ENCODE results near the gene SCFD2.

Gene SCFD2

DNA sequence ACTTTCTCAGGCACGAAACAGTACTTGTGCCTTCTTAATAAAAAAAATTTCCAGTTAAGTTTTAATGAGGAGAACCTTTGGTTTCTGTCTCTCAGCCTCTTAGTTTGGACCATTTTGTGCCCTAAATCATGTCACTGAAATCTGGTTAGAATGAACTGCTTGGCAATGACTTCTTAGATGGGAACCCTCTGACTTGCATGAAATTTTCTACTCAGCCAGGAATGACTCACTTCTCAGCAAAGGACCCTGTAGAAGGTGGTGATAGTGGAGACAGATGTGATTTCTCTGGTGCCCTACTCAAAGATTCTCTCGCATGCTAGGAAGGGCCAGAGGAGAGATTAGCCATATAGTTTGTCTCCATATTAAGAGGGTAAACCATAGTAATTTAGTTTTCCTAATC lies 453.3 kb downstream of the SCFD2 start:
- no peak overlapping the region for H3K4me3 ChIP-seq (ENCODE audit: control insufficient read depth, low read depth, low read length)
- TF ChIP-seq, protein P1, sequence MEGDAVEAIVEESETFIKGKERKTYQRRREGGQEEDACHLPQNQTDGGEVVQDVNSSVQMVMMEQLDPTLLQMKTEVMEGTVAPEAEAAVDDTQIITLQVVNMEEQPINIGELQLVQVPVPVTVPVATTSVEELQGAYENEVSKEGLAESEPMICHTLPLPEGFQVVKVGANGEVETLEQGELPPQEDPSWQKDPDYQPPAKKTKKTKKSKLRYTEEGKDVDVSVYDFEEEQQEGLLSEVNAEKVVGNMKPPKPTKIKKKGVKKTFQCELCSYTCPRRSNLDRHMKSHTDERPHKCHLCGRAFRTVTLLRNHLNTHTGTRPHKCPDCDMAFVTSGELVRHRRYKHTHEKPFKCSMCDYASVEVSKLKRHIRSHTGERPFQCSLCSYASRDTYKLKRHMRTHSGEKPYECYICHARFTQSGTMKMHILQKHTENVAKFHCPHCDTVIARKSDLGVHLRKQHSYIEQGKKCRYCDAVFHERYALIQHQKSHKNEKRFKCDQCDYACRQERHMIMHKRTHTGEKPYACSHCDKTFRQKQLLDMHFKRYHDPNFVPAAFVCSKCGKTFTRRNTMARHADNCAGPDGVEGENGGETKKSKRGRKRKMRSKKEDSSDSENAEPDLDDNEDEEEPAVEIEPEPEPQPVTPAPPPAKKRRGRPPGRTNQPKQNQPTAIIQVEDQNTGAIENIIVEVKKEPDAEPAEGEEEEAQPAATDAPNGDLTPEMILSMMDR (IDR thresholded peaks at IDR 0.05; ENCODE audit: control insufficient read depth, insufficient read depth, low read depth, low read length, missing control alignments), result no peak
- no peak for DNase-seq (ENCODE audit: low read depth)

DNA sequence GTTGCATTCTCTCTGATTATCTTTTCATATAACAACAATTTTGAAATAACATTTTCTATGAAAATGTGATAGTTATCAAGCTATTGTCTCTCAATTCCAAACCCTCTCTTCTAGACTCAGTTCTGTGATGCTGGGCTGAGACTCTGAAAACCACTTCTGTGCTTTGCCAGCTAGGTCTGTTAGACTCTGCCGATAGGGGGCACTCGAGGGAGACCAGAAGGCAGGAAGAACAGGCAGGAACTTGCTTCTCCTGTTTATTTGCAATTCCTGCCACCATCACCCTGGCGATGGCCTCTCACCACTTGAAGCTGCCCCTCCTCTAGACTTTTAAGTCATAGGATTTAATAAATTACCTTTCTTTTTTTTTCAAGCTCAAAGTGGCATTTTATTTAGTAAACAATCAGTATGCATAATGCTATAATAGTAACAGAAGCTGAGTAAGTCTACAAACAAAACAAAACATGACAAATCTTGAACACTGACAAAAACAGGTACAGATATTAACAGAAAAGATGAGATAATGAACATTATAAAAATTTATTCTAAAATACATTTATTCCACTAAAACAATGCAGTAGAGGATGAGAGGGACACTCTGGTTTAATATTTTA lies 454.1 kb downstream of the SCFD2 start:
- TF ChIP-seq, protein P1 (IDR thresholded peaks at IDR 0.05; ENCODE audit: control insufficient read depth, insufficient read depth, low read depth, low read length, missing control alignments), result peak; percentile 75
- DNase-seq (ENCODE audit: low read depth), result no peak
- no peak overlapping the region for H3K4me3 ChIP-seq (ENCODE audit: control insufficient read depth, low read depth, low read length)

DNA sequence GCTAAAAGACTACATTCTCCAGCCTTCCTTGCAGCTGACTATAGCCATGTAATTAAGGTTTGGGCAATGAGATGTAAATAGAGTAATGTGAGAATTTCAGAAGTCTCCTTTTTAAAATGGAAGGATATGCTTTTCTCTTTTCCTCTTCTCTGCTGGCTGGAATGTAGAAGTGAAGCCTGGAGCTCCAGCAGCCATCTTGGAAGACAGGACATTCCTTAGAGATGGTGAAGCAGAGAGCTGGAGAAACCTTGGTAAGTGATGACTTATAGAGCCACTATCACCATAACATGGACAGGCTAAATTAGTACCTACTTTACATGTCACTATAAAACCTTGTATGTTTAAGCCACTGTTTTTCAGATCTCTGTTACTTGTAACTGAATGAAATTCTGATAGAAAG lies 455.7 kb downstream of the SCFD2 start:
- TF ChIP-seq, protein P1 (IDR thresholded peaks at IDR 0.05; ENCODE audit: control insufficient read depth, insufficient read depth, low read depth, low read length, missing control alignments), result no peak
- no peak overlapping the region for H3K4me3 ChIP-seq (ENCODE audit: control insufficient read depth, low read depth, low read length)
- no peak for DNase-seq (ENCODE audit: low read depth)

DNA sequence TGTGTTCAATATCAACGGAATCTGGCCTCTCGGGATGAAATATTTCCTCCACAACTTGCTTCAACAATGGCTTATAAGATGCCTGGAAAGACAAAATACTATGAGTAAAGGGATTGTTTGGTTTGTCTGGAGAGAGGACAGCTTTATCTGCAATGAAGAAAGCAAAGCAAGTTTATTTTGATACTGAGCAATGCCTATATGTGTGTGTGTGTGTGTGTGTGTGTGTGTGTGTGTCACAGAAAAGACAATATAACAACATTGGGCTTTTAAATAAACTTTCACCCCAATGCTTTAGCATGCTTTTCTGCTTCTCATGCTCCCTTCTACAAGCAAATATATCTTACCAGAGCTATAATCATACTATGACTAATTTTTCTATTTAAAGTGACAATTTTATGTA lies 458.4 kb downstream of the SCFD2 start:
- TF ChIP-seq, protein P1 (IDR thresholded peaks at IDR 0.05; ENCODE audit: control insufficient read depth, insufficient read depth, low read depth, low read length, missing control alignments), result no peak
- no peak for DNase-seq (ENCODE audit: low read depth)
- H3K4me3 ChIP-seq (ENCODE audit: control insufficient read depth, low read depth, low read length), result no peak overlapping the region

DNA sequence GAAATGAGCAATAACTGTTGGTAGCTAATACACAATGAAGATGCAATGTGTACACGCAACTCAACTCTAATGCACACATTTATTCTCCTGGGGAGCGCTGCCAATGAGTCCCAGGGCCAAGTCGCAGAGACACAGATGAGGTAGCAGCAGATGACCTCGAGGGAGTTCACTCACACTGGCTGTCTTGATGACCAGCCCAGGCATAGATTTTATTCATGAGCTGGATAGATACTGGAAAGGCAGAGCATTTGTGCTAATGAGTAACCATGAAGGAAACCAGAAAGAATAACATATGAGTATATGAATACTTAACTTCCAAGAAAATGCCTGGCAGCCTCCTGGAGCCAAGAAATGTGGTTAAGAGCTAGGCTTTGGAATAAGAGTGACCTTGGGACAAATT lies 461.4 kb downstream of the SCFD2 start:
- TF ChIP-seq, protein P1 (IDR thresholded peaks at IDR 0.05; ENCODE audit: control insufficient read depth, insufficient read depth, low read depth, low read length, missing control alignments), result no peak
- no peak for DNase-seq (ENCODE audit: low read depth)

DNA sequence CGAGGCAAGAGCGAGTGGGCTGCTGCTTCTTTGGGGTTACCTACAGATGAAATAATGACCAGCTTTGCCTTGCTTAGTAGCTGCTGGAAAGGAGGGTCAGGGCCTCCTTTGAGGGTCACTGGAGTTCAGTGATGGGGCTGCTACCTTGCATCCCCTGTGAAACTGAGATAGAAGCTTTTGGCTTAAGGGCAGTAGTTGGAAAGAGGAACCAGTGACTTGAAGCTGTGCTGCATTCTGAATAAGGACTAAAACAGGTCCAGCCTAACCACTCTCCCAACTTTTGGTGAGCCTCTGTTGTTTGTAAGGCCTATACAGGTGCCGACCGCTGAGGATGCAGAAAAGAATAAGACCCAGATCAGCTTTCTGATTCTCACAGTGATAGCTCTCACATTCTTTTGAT lies 462.6 kb downstream of the SCFD2 start:
- H3K4me3 ChIP-seq (ENCODE audit: control insufficient read depth, low read depth, low read length), result no peak overlapping the region
- TF ChIP-seq, protein P1 (IDR thresholded peaks at IDR 0.05; ENCODE audit: control insufficient read depth, insufficient read depth, low read depth, low read length, missing control alignments), result no peak
- no peak for DNase-seq (ENCODE audit: low read depth)

More for the DNA sequence above, 461.4 kb downstream of the SCFD2 start:
- no peak overlapping the region for H3K4me3 ChIP-seq (ENCODE audit: control insufficient read depth, low read depth, low read length)
